ENCODE results near the gene THSD7A.

THSD7A gene

DNA sequence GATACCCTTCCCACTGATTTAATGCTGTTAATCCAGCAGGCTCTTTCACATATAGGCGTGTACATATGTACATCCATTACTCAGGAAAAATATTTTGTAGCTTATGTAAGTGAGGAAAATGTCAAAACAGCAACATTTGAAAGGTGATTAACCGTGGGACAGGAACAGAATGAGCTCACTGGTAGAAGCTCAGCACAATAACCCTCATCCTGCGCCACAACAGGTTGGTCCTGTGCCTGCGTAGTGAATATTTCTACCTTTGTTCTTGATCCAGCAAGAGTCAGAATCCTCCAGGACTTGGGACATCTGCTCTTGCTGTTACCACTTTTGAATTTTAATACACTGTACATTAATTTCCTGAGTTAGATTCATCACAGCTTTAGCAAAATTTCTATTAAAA, 359.4 kb downstream of the THSD7A start:
- Histone ChIP-seq H3K4me1 (ENCODE audit: low read length) (no peaks in the 10 kb centered on the region), H3K27ac (ENCODE audit: low read length) (no peak overlapping the region), H3K4me3 (ENCODE audit: low read length) (no peak overlapping the region), H3K4me2 (ENCODE audit: low read length) (no peak overlapping the region), H3K36me3 (replicated peaks; ENCODE audit: low read depth, low read length) (no peaks in the 10 kb centered on the region), H3K9ac (ENCODE audit: low read length) (no peak overlapping the region), H3K27me3 (ENCODE audit: low read depth, low read length) (no peaks in the 10 kb centered on the region), H3K79me2 (ENCODE audit: low read length) (no peaks in the 10 kb centered on the region), H3K9me3 (ENCODE audit: insufficient read depth, low read length) (no peaks in the 10 kb centered on the region), H2AFZ (ENCODE audit: low read depth, low read length) (no peak overlapping the region), H4K20me1 (ENCODE audit: insufficient read depth, low read length) (no peaks in the 10 kb centered on the region)
- TF ChIP-seq, protein P1, sequence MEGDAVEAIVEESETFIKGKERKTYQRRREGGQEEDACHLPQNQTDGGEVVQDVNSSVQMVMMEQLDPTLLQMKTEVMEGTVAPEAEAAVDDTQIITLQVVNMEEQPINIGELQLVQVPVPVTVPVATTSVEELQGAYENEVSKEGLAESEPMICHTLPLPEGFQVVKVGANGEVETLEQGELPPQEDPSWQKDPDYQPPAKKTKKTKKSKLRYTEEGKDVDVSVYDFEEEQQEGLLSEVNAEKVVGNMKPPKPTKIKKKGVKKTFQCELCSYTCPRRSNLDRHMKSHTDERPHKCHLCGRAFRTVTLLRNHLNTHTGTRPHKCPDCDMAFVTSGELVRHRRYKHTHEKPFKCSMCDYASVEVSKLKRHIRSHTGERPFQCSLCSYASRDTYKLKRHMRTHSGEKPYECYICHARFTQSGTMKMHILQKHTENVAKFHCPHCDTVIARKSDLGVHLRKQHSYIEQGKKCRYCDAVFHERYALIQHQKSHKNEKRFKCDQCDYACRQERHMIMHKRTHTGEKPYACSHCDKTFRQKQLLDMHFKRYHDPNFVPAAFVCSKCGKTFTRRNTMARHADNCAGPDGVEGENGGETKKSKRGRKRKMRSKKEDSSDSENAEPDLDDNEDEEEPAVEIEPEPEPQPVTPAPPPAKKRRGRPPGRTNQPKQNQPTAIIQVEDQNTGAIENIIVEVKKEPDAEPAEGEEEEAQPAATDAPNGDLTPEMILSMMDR (IDR thresholded peaks at IDR 0.05; ENCODE audit: low read depth, low read length), result no peak
- no peak for TF ChIP-seq EZH2phosphoT487 (IDR thresholded peaks at IDR 0.05; ENCODE audit: low read depth)

DNA sequence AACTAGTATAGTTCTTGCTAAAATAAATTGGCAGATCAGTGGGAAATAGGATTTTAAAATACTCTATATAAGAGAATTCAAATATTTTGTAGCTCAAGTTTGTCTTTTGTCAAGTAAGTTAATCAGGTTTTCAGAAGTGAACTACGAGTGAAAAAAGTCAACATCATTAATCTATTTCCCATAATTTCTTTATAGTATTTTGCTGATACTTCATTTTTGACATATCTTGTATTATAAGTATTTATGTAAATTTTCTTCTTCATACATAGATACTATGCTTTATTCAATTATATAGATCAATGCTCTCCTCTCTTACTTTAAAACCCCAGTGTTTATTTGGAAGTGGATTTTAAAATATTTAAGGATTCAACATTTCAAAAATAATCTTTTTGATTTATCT, 360.7 kb downstream of the THSD7A start:
- Histone ChIP-seq H3K9ac (ENCODE audit: low read length) (no peak overlapping the region), H3K9me3 (ENCODE audit: insufficient read depth, low read length) (no peaks in the 10 kb centered on the region), H3K79me2 (ENCODE audit: low read length) (no peaks in the 10 kb centered on the region), H3K36me3 (replicated peaks; ENCODE audit: low read depth, low read length) (no peaks in the 10 kb centered on the region), H3K4me1 (ENCODE audit: low read length) (no peaks in the 10 kb centered on the region), H3K4me2 (ENCODE audit: low read length) (no peak overlapping the region), H2AFZ (ENCODE audit: low read depth, low read length) (no peak overlapping the region), H3K27me3 (ENCODE audit: low read depth, low read length) (no peaks in the 10 kb centered on the region), H3K4me3 (ENCODE audit: low read length) (no peak overlapping the region), H4K20me1 (ENCODE audit: insufficient read depth, low read length) (no peaks in the 10 kb centered on the region), H3K27ac (ENCODE audit: low read length) (no peak overlapping the region)
- TF ChIP-seq, protein P1 (IDR thresholded peaks at IDR 0.05; ENCODE audit: low read depth, low read length), result no peak
- TF ChIP-seq EZH2phosphoT487 (IDR thresholded peaks at IDR 0.05; ENCODE audit: low read depth), result no peak

DNA sequence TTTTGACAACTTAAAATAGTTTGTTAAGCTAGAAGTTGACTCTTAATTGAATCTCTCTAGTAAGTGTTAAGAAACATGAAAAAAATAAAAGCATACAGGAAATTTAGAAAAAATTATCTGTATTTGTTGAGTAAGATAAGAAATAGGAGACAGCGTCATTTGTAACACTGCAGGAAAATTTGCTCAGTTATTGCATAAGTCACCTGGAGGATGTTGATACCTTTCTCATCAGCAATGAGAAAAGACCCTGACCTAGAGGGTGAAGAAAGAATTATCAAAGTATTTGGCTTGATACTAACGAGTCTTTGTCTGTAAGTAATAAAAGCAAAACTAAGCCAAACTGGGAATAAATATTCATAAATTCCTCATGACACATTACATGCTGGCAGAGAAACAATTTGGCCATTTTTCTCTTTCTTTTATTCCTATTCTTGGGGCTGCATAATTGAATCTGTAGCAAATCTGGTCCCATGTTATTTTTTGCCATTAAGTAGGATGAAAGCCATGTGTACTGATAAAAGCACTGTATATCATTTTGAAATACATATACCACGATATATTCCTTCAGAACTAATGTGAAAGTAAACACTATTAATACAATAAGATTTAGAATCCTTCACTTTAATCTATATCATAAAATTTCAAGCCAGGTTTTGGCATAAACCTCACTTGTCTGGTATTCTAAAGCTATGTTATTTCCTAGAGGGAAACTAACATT, 362.8 kb downstream of the THSD7A start:
- no peak overlapping the region for H3K4me2 ChIP-seq (ENCODE audit: low read length)
- H3K27ac ChIP-seq (ENCODE audit: low read length), result no peak overlapping the region
- H3K79me2 ChIP-seq (ENCODE audit: low read length), result no peaks in the 10 kb centered on the region
- no peak overlapping the region for H3K9ac ChIP-seq (ENCODE audit: low read length)
- H3K36me3 ChIP-seq (replicated peaks; ENCODE audit: low read depth, low read length), result no peaks in the 10 kb centered on the region
- H3K4me1 ChIP-seq (ENCODE audit: low read length), result no peaks in the 10 kb centered on the region
- H3K4me3 ChIP-seq (ENCODE audit: low read length), result no peak overlapping the region
- no peak overlapping the region for H2AFZ ChIP-seq (ENCODE audit: low read depth, low read length)
- H3K27me3 ChIP-seq (ENCODE audit: low read depth, low read length), result no peaks in the 10 kb centered on the region
- TF ChIP-seq, protein P1 (IDR thresholded peaks at IDR 0.05; ENCODE audit: low read depth, low read length), result no peak
- TF ChIP-seq EZH2phosphoT487 (IDR thresholded peaks at IDR 0.05; ENCODE audit: low read depth), result no peak
- no peaks in the 10 kb centered on the region for H3K9me3 ChIP-seq (ENCODE audit: insufficient read depth, low read length)
- no peaks in the 10 kb centered on the region for H4K20me1 ChIP-seq (ENCODE audit: insufficient read depth, low read length)

DNA sequence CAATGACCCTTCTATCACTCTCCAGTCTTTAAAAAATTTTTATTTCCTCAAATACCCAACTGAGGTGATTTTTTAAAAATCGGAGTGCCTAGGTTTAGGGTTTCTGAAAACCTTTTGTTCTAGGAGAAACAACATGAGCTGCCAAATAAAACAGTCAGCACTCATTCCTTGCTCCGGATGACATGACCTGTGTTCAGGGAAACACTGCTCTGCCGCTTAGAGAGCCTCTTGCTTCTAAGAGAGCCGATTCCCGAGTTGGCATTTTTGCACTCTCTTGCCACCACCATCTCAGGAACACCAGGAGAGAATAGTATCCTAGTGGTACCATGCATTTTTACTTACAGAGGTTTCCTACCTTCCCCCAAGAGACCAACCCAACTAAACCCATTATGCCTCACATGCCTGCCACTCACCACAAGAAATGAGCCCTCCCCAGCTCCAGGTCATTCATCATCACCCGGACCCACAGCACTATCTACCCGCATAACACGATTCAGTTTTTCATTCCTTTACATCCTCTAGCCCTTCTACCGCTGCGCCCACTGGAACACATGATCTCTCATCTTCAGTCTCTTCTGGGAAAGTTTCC, 365.4 kb downstream of the THSD7A start:
- H4K20me1 ChIP-seq (ENCODE audit: insufficient read depth, low read length), result no peaks in the 10 kb centered on the region
- no peaks in the 10 kb centered on the region for H3K79me2 ChIP-seq (ENCODE audit: low read length)
- H3K4me1 ChIP-seq (ENCODE audit: low read length), result no peaks in the 10 kb centered on the region
- H3K27me3 ChIP-seq (ENCODE audit: low read depth, low read length), result no peaks in the 10 kb centered on the region
- H3K36me3 ChIP-seq (replicated peaks; ENCODE audit: low read depth, low read length), result no peaks in the 10 kb centered on the region
- TF ChIP-seq, protein P1 (IDR thresholded peaks at IDR 0.05; ENCODE audit: low read depth, low read length), result no peak
- TF ChIP-seq EZH2phosphoT487 (IDR thresholded peaks at IDR 0.05; ENCODE audit: low read depth), result no peak
- H2AFZ ChIP-seq (ENCODE audit: low read depth, low read length), result no peak overlapping the region
- H3K4me3 ChIP-seq (ENCODE audit: low read length), result no peak overlapping the region
- H3K9ac ChIP-seq (ENCODE audit: low read length), result no peak overlapping the region
- no peaks in the 10 kb centered on the region for H3K9me3 ChIP-seq (ENCODE audit: insufficient read depth, low read length)
- H3K27ac ChIP-seq (ENCODE audit: low read length), result no peak overlapping the region
- H3K4me2 ChIP-seq (ENCODE audit: low read length), result no peak overlapping the region
